ENCODE data around the gene BNIPL.
A peak's percentile ranks its signal among the peaks of the same experiment; 100 is the strongest.

GRCh38 chr1:151047925-151048644, 11.7 kb downstream of the BNIPL start:
- TF ChIP-seq CEBPB (IDR thresholded peaks at IDR 0.05; ENCODE audit: low read depth, low read length) (no peak), CTCF (conservative IDR thresholded peaks at IDR 0.05; ENCODE audit: low read depth, low read length) (peak; percentile 43), RFX5 (IDR thresholded peaks at IDR 0.05; ENCODE audit: low read depth, low read length) (no peak), POLR2A (IDR thresholded peaks at IDR 0.05; ENCODE audit: low read depth, low read length) (peak; percentile 15; the same call in 1 of the 2 replicates), SMC3 (IDR thresholded peaks at IDR 0.05; ENCODE audit: low read depth, low read length) (no peak), RCOR1 (IDR thresholded peaks at IDR 0.05; ENCODE audit: insufficient replicate concordance, low read length) (no peak), BHLHE40 (IDR thresholded peaks at IDR 0.05; ENCODE audit: low read depth, low read length) (no peak; the same call in 1 of the 2 replicates), RAD21 (IDR thresholded peaks at IDR 0.05; ENCODE audit: low read length) (0 out of 2 replicates have a peak, but pooled peaks have one; percentile 4), CHD1 (IDR thresholded peaks at IDR 0.05; ENCODE audit: low read depth, low read length) (no peak)
- TF ChIP-seq, protein P1, sequence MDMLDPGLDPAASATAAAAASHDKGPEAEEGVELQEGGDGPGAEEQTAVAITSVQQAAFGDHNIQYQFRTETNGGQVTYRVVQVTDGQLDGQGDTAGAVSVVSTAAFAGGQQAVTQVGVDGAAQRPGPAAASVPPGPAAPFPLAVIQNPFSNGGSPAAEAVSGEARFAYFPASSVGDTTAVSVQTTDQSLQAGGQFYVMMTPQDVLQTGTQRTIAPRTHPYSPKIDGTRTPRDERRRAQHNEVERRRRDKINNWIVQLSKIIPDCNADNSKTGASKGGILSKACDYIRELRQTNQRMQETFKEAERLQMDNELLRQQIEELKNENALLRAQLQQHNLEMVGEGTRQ (IDR thresholded peaks at IDR 0.05; ENCODE audit: low read depth, low read length) = no peak
